Ishikawa (cell line): ENCODE data around the gene LRFN4.

ENCODE experiments used
- CEBPB ChIP-seq: IDR thresholded peaks from 2 replicates; pipeline ENCODE4 v1.6.1; 2012
- CREB1 ChIP-seq: IDR thresholded peaks from 2 replicates; pipeline ENCODE4 v1.6.1; 2012; ENCODE audit warnings: low read depth
- EGR1 ChIP-seq: IDR thresholded peaks from 2 replicates; pipeline ENCODE4 v1.6.1; 2012
- EP300 ChIP-seq: IDR thresholded peaks from 2 replicates; pipeline ENCODE4 v1.6.1; 2012; ENCODE audit warnings: borderline replicate concordance
- FOXM1 ChIP-seq: IDR thresholded peaks from 2 replicates; pipeline ENCODE4 v1.6.1; 2012; ENCODE audit warnings: low read depth, borderline replicate concordance
- MAX ChIP-seq: IDR thresholded peaks from 2 replicates; pipeline ENCODE4 v1.6.1; 2012
- RAD21 ChIP-seq: IDR thresholded peaks from 2 replicates; pipeline ENCODE4 v1.6.1; 2012; ENCODE audit warnings: low read depth
- TAF1 ChIP-seq: IDR thresholded peaks from 2 replicates; pipeline ENCODE4 v1.6.1; 2012; ENCODE audit warnings: low read depth, mild to moderate bottlenecking
- TCF12 ChIP-seq: IDR thresholded peaks from 2 replicates; pipeline ENCODE4 v1.6.1; 2012; ENCODE audit warnings: low read depth
- TEAD4 ChIP-seq: IDR thresholded peaks from 2 replicates; pipeline ENCODE4 v1.6.1; 2012
- YY1 ChIP-seq: IDR thresholded peaks from 2 replicates; pipeline ENCODE4 v1.6.1; 2012; ENCODE audit warnings: low read depth
- ZBTB7A ChIP-seq: IDR thresholded peaks from 2 replicates; pipeline ENCODE4 v1.6.1; 2012; ENCODE audit warnings: low read depth
- TF ChIP-seq, protein P1 (sequence below): IDR thresholded peaks from 2 replicates; pipeline ENCODE4 v1.6.1; 2012; ENCODE audit warnings: low read depth, mild to moderate bottlenecking
- TF ChIP-seq, protein P2 (sequence below): IDR thresholded peaks from 2 replicates; pipeline ENCODE4 v1.6.1; 2012

The LRFN4 gene

DNA sequence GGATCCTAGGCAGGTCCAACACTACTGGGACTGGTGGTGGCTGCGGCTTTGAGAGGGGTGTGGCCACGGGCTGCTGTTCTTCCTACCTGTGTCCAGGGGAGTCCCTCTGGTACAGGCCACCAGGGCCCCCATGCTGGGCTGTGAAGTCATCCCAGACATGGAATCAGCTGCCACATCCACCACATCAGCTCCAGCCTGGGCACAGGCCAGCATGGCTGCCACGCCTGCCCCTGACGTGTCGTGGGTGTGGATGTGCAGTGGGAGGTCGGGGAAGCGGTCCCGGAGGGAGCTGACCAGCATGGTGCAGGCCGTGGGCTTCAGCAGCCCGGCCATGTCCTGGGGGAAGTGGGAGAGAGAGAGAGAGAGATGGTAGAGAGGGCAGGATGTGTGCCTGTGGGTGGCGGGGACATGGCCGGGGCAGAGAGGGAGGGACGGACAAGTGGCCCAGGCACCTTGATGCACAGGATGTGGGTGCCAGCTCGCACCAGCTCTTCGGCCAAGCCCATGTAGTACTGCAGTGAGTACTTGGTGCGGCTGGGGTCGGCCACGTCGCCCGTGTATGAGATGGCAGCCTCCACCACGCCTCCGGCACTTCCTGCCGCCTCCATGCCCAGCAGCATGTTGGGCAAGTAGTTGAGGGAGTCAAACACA, 6.2 kb upstream of the LRFN4 start:
- no peak for TF ChIP-seq YY1
- no peak for TF ChIP-seq MAX

- TF ChIP-seq TAF1: no peak
- TF ChIP-seq, protein P1, sequence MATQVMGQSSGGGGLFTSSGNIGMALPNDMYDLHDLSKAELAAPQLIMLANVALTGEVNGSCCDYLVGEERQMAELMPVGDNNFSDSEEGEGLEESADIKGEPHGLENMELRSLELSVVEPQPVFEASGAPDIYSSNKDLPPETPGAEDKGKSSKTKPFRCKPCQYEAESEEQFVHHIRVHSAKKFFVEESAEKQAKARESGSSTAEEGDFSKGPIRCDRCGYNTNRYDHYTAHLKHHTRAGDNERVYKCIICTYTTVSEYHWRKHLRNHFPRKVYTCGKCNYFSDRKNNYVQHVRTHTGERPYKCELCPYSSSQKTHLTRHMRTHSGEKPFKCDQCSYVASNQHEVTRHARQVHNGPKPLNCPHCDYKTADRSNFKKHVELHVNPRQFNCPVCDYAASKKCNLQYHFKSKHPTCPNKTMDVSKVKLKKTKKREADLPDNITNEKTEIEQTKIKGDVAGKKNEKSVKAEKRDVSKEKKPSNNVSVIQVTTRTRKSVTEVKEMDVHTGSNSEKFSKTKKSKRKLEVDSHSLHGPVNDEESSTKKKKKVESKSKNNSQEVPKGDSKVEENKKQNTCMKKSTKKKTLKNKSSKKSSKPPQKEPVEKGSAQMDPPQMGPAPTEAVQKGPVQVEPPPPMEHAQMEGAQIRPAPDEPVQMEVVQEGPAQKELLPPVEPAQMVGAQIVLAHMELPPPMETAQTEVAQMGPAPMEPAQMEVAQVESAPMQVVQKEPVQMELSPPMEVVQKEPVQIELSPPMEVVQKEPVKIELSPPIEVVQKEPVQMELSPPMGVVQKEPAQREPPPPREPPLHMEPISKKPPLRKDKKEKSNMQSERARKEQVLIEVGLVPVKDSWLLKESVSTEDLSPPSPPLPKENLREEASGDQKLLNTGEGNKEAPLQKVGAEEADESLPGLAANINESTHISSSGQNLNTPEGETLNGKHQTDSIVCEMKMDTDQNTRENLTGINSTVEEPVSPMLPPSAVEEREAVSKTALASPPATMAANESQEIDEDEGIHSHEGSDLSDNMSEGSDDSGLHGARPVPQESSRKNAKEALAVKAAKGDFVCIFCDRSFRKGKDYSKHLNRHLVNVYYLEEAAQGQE: no peak
Measured at GRCh38 chr11:66851239-66851596, 5.6 kb upstream of the LRFN4 start.

- TF ChIP-seq, protein P1: no peak
- TF ChIP-seq EP300 (no peak), YY1 (no peak), TAF1 (no peak)
Measured at GRCh38 chr11:66851698-66852465, 5.0 kb upstream of the LRFN4 start.

DNA sequence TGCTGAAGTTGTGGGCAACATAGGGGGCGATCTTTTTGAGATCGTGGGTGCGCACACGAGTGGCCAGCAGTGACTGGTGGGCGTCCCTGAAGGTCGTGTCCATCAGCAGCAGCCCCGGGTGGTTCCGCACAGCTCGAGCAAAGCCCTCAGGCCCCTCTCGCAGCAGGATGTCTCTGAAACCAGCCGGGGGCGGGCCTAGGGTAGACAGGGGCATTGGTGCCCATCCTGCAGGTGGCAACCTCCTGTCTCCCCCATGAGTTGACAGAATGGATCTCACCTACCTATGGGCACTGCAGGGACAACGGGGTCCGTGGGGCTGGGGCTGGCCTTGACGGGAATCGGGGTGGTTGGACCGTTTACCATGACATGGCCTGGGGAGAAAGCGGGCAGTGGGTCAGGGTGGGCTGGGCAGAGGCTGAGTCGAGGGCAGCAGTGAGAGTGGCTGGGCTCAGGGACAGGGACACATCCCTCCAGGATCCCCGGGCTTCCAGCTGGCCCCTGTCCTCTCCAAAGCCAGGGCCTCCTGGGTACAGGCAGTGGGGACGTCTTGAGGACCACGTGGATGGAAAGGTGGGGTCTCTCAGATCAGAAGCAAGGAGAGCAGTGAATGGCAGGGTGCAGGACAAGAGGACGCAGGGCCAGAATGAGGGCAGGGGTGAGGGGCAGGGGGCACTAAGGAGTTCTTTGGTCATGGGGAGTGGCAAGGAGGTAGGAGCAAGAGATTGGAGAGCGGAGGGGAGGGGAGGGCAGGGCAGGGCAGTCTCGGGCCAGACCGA, 4.2 kb upstream of the LRFN4 start:
- no peak for TF ChIP-seq FOXM1
- no peak for TF ChIP-seq RAD21
- no peak for TF ChIP-seq CREB1
- TF ChIP-seq MAX: no peak
- TF ChIP-seq ZBTB7A: no peak
- TF ChIP-seq, protein P2, sequence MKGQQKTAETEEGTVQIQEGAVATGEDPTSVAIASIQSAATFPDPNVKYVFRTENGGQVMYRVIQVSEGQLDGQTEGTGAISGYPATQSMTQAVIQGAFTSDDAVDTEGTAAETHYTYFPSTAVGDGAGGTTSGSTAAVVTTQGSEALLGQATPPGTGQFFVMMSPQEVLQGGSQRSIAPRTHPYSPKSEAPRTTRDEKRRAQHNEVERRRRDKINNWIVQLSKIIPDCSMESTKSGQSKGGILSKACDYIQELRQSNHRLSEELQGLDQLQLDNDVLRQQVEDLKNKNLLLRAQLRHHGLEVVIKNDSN: no peak
- TF ChIP-seq TAF1: no peak
- no peak for TF ChIP-seq CEBPB
- TF ChIP-seq TCF12: no peak
- no peak for TF ChIP-seq YY1
- no peak for TF ChIP-seq EP300
- TF ChIP-seq, protein P1: no peak
- TF ChIP-seq TEAD4: no peak
- TF ChIP-seq EGR1: no peak
